HepG2 (cell line): Measurements from ENCODE around the gene GPATCH3. TPM values are rescaled to one million over a fixed set of nuclear protein-coding genes. Genes with fewer than 3 reads are reported as not detected.
A peak's percentile ranks its signal among the peaks of the same experiment; 100 is the strongest.

ENCODE experiments used
- CENPBD1 ChIP-seq: sonication (generic); formaldehyde crosslinking; IDR thresholded peaks from 2 replicates; pipeline ENCODE4 v1.8.0; 2022; ENCODE audit warnings: missing genetic modification reagents, low read depth, mild to moderate bottlenecking, borderline replicate concordance
- IRF2 ChIP-seq: IDR thresholded peaks from 2 replicates; pipeline ENCODE4 v1.6.1; 2018; ENCODE audit warnings: missing genetic modification reagents, missing compliant biosample characterization
- PRDM15 ChIP-seq: sonication (generic); formaldehyde crosslinking; IDR thresholded peaks from 2 replicates; pipeline ENCODE4 v1.4.0; 2020; ENCODE audit warnings: missing genetic modification reagents
- RAD21 ChIP-seq: fragments of 450-650 bp; formaldehyde crosslinking; IDR thresholded peaks from 2 replicates; pipeline ENCODE4 v1.5.0; 2020; ENCODE audit warnings: mild to moderate bottlenecking
- RBFOX2 ChIP-seq: fragments of 200-400 bp; formaldehyde crosslinking; IDR thresholded peaks from 2 replicates; pipeline ENCODE4 v1.6.1; 2017; ENCODE audit warnings: low read depth, mild to moderate bottlenecking, low read length
- XRCC5 ChIP-seq: fragments of 200-400 bp; formaldehyde crosslinking; optimal IDR thresholded peaks from 2 replicates; pipeline ENCODE3; 2017; ENCODE audit warnings: mild to moderate bottlenecking, low read length
- ZGPAT ChIP-seq: IDR thresholded peaks from 2 replicates; pipeline ENCODE4 v1.6.1; 2016; ENCODE audit warnings: mild to moderate bottlenecking
- ZHX2 ChIP-seq, 2 experiments: sonication (generic) in 1 of 2; formaldehyde crosslinking in 1 of 2; IDR thresholded peaks; 2 replicates each; pipeline versions ENCODE4 v1.6.1 to v1.9.0; 2014 to 2022; ENCODE audit warnings: antibody characterized with exemption in 1 of 2, borderline replicate concordance in 1 of 2, inconsistent platforms in 1 of 2, low read depth in 1 of 2, missing genetic modification reagents in 1 of 2
- ZNF674 ChIP-seq: sonication (generic); formaldehyde crosslinking; IDR thresholded peaks from 2 replicates; pipeline ENCODE4 v1.5.0; 2020; ENCODE audit warnings: low read depth, mild to moderate bottlenecking, missing genetic modification reagents
- polyA plus RNA-seq, 8 experiments: library from polyadenylated mRNA; depleted of rRNA in 3 of 8; stranded (reverse) in 7 of 8; unstranded in 1 of 8; fragments of >200 nt; fragmentation: Illumina TruSeq in 4 of 8; extraction: Trizol in 4 of 8; gene quantifications; 2 replicates each; pipeline versions ENCODE4 v1.2.1 to v1.2.3, GENCODE V29; 2011 to 2016; ENCODE audit warnings: low read depth in 4 of 8, missing spikeins in 1 of 8, mixed read lengths in 1 of 8; ENCODE audit not compliant: insufficient read depth in 1 of 8
- total RNA-seq, 5 experiments: library from RNA; depleted of rRNA; stranded (reverse); fragments of >200 nt; fragmentation: Illumina TruSeq; extraction: Trizol; gene quantifications; 2 replicates each; pipeline ENCODE4 v1.2.3, GENCODE V29; 2016; ENCODE audit warnings: low read depth in 1 of 5

The GPATCH3 gene
- total and polyA plus RNA-seq, 2 of the 13 experiments (the other 11 are each of a cell fraction or from before 2014, with no cell fraction given), result 8.3 to 11.0 TPM

- TF ChIP-seq ZGPAT, result no peak
- no peak for TF ChIP-seq CENPBD1
- TF ChIP-seq RAD21 (CRISPR knock-in tag), result peak; percentile 90
- TF ChIP-seq IRF2 (CRISPR knock-in tag), result peak; percentile 63
- TF ChIP-seq ZNF674 (CRISPR knock-in tag), result no peak
- peak; percentile 85 for TF ChIP-seq XRCC5
- TF ChIP-seq ZHX2 (IDR thresholded peaks at IDR 0.05; ENCODE audit: low read depth), result no peak
- TF ChIP-seq ZHX2 (CRISPR knock-in tag; IDR thresholded peaks at IDR 0.05; ENCODE audit: borderline replicate concordance), result no peak
- TF ChIP-seq RBFOX2, result no peak
- TF ChIP-seq PRDM15 (CRISPR knock-in tag), result no peak
Measured at GRCh38 chr1:26853156-26853555, 47.1 kb downstream of the GPATCH3 start (continued).
